Measurements from ENCODE around the gene GPC3.

GPC3 gene

GRCh38 chrX:133607419-133608348 is 377.7 kb downstream of the GPC3 start:
- no peak overlapping the region for H3K9ac ChIP-seq (ENCODE audit: low read length)
- H3K4me3 ChIP-seq (ENCODE audit: low read length), result no peak overlapping the region
- no peaks in the 10 kb centered on the region for H3K9me3 ChIP-seq (ENCODE audit: control insufficient read depth, low read length)
- H3K27me3 ChIP-seq (ENCODE audit: control insufficient read depth, insufficient read depth, low read length), result no peaks in the 10 kb centered on the region
- peaks cover 9% of the 10 kb centered on the region for H3K4me1 ChIP-seq (ENCODE audit: control insufficient read depth, insufficient read depth, low read length)
- H3K36me3 ChIP-seq (ENCODE audit: control insufficient read depth, insufficient read depth, low read length), result no peaks in the 10 kb centered on the region

- H3K4me3 ChIP-seq (ENCODE audit: low read length), result no peak overlapping the region
- H3K36me3 ChIP-seq (ENCODE audit: control insufficient read depth, insufficient read depth, low read length), result no peaks in the 10 kb centered on the region
- H3K4me1 ChIP-seq (ENCODE audit: control insufficient read depth, insufficient read depth, low read length), result peaks cover 9% of the 10 kb centered on the region
- H3K9me3 ChIP-seq (ENCODE audit: control insufficient read depth, low read length), result no peaks in the 10 kb centered on the region
- no peak overlapping the region for H3K9ac ChIP-seq (ENCODE audit: low read length)
- H3K27me3 ChIP-seq (ENCODE audit: control insufficient read depth, insufficient read depth, low read length), result no peaks in the 10 kb centered on the region
Measured at GRCh38 chrX:133606990-133607389, 378.4 kb downstream of the GPC3 start.

GRCh38 chrX:133604801-133605200 is 380.6 kb downstream of the GPC3 start:
- Histone ChIP-seq H3K4me1 (ENCODE audit: control insufficient read depth, insufficient read depth, low read length) (peaks cover 9% of the 10 kb centered on the region), H3K9ac (ENCODE audit: low read length) (no peak overlapping the region), H3K27me3 (ENCODE audit: control insufficient read depth, insufficient read depth, low read length) (no peaks in the 10 kb centered on the region), H3K9me3 (ENCODE audit: control insufficient read depth, low read length) (no peaks in the 10 kb centered on the region), H3K36me3 (ENCODE audit: control insufficient read depth, insufficient read depth, low read length) (no peaks in the 10 kb centered on the region), H3K4me3 (ENCODE audit: low read length) (no peak overlapping the region)

DNA sequence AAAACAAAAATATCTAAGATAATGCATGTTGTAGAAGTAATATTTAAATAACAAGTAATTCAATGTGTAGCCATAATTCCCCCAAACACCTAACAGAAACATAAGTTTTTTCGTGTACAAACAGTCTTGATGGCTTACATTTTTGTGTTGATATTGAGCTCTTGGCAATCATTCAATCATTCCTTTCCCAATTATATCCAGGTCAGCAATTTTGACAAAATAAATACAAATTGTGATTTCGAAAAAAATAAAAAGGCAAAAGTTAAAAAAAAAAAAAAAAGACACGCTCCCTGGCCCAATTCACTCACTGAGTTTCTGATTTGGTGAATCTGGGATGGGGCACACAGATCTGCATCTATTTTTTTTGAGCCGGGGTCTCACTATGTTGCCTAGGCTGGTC is 382.5 kb downstream of the GPC3 start:
- Histone ChIP-seq H3K9me3 (ENCODE audit: control insufficient read depth, low read length) (no peaks in the 10 kb centered on the region), H3K4me3 (ENCODE audit: low read length) (no peak overlapping the region), H3K4me1 (ENCODE audit: control insufficient read depth, insufficient read depth, low read length) (peaks cover 7% of the 10 kb centered on the region), H3K36me3 (ENCODE audit: control insufficient read depth, insufficient read depth, low read length) (no peaks in the 10 kb centered on the region), H3K27me3 (ENCODE audit: control insufficient read depth, insufficient read depth, low read length) (no peaks in the 10 kb centered on the region), H3K9ac (ENCODE audit: low read length) (no peak overlapping the region)

- no peak overlapping the region for H3K9ac ChIP-seq (ENCODE audit: low read length)
- H3K4me1 ChIP-seq (ENCODE audit: control insufficient read depth, insufficient read depth, low read length), result no peaks in the 10 kb centered on the region
- H3K9me3 ChIP-seq (ENCODE audit: control insufficient read depth, low read length), result no peaks in the 10 kb centered on the region
- H3K27me3 ChIP-seq (ENCODE audit: control insufficient read depth, insufficient read depth, low read length), result no peaks in the 10 kb centered on the region
- H3K4me3 ChIP-seq (ENCODE audit: low read length), result no peak overlapping the region
- no peaks in the 10 kb centered on the region for H3K36me3 ChIP-seq (ENCODE audit: control insufficient read depth, insufficient read depth, low read length)
Measured at GRCh38 chrX:133601116-133601515, 384.3 kb downstream of the GPC3 start.

DNA sequence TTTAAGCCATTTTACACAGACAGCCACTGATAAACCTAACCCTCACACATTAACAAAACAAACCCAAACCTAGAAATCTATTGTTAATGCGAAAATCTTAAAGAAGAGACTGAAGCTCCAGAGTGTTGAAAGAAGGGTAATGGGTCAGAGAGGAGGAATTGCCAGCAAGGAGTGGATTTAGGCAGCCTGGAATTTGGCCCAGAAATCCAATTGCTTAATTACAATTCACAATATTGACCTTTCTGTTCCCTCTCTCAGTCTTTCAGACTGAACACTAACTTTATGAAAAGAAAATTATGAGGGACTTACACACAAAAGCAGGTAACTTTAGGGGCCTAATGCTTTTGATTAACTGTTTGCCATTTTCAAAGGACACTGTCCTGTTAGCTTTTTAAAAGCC is 384.9 kb downstream of the GPC3 start:
- no peak overlapping the region for H3K9ac ChIP-seq (ENCODE audit: low read length)
- no peaks in the 10 kb centered on the region for H3K9me3 ChIP-seq (ENCODE audit: control insufficient read depth, low read length)
- no peak overlapping the region for H3K4me3 ChIP-seq (ENCODE audit: low read length)
- H3K36me3 ChIP-seq (ENCODE audit: control insufficient read depth, insufficient read depth, low read length), result no peaks in the 10 kb centered on the region
- no peaks in the 10 kb centered on the region for H3K4me1 ChIP-seq (ENCODE audit: control insufficient read depth, insufficient read depth, low read length)
- no peaks in the 10 kb centered on the region for H3K27me3 ChIP-seq (ENCODE audit: control insufficient read depth, insufficient read depth, low read length)

DNA sequence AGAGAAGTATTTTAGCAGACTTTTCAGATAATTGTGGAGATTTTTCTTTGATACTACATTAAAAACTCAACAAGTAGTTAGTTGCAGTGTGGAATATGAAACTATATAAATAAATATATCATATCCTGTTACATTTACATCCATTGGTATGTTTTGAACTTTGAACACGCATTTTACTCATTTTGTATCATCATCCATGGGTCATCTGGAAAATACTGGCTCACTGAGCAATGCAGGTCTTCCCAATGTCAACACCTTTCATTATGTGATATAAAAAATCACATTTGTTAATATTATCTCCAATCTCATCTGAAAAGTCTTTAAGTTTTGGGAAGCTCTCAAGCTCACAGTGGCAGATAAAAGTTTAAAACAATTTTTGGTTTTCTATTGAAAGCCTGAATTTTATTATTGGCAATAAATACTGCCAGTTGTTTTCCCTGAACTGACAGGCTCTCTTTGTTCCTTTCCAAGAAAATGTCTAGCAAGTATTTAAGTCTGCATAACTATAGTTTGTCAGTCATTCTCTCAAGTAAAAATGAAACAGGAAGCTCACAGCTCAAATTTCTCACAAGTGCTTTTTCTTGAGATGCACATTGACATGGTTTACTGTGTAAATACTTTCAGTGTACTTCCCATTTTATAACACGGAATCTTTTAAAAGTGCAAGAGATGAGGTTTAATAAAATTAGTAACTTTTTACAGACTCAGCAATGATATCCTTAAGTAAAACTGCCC is 386.6 kb downstream of the GPC3 start:
- H3K36me3 ChIP-seq (ENCODE audit: control insufficient read depth, insufficient read depth, low read length), result no peaks in the 10 kb centered on the region
- H3K4me3 ChIP-seq (ENCODE audit: low read length), result no peak overlapping the region
- no peaks in the 10 kb centered on the region for H3K9me3 ChIP-seq (ENCODE audit: control insufficient read depth, low read length)
- no peaks in the 10 kb centered on the region for H3K27me3 ChIP-seq (ENCODE audit: control insufficient read depth, insufficient read depth, low read length)
- no peak overlapping the region for H3K9ac ChIP-seq (ENCODE audit: low read length)
- no peaks in the 10 kb centered on the region for H3K4me1 ChIP-seq (ENCODE audit: control insufficient read depth, insufficient read depth, low read length)

DNA sequence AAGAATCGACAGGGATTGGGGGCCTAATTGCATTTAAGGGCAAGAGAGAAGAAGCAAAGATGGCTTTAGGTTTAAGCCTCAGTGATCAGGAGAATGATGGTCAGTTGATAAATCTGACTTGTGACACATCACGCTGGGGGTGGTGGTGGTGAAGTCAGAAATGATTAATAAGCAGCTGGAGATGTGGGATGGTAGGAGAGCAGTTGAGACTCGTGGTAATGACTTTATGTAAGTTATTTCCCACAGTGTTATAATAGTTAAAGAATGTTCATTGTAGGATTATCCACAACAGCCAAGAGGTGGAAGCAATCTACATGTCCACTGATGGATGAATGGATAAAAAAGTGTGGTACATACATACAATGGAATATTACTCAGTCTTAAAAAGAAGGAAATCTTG is 391.2 kb downstream of the GPC3 start:
- H3K36me3 ChIP-seq (ENCODE audit: control insufficient read depth, insufficient read depth, low read length), result no peaks in the 10 kb centered on the region
- H3K27me3 ChIP-seq (ENCODE audit: control insufficient read depth, insufficient read depth, low read length), result no peaks in the 10 kb centered on the region
- H3K9ac ChIP-seq (ENCODE audit: low read length), result no peak overlapping the region
- no peak overlapping the region for H3K4me3 ChIP-seq (ENCODE audit: low read length)
- no peaks in the 10 kb centered on the region for H3K4me1 ChIP-seq (ENCODE audit: control insufficient read depth, insufficient read depth, low read length)
- no peaks in the 10 kb centered on the region for H3K9me3 ChIP-seq (ENCODE audit: control insufficient read depth, low read length)

- Histone ChIP-seq H3K4me1 (ENCODE audit: control insufficient read depth, insufficient read depth, low read length) (no peaks in the 10 kb centered on the region), H3K36me3 (ENCODE audit: control insufficient read depth, insufficient read depth, low read length) (no peaks in the 10 kb centered on the region), H3K4me3 (ENCODE audit: low read length) (no peak overlapping the region), H3K9ac (ENCODE audit: low read length) (no peak overlapping the region), H3K9me3 (ENCODE audit: control insufficient read depth, low read length) (no peaks in the 10 kb centered on the region), H3K27me3 (ENCODE audit: control insufficient read depth, insufficient read depth, low read length) (no peaks in the 10 kb centered on the region)
Measured at GRCh38 chrX:133593531-133593930, 391.9 kb downstream of the GPC3 start.

GRCh38 chrX:133590703-133591505 is 394.5 kb downstream of the GPC3 start:
- Histone ChIP-seq H3K9ac (ENCODE audit: low read length) (no peak overlapping the region), H3K36me3 (ENCODE audit: control insufficient read depth, insufficient read depth, low read length) (no peaks in the 10 kb centered on the region), H3K27me3 (ENCODE audit: control insufficient read depth, insufficient read depth, low read length) (no peaks in the 10 kb centered on the region), H3K4me1 (ENCODE audit: control insufficient read depth, insufficient read depth, low read length) (no peaks in the 10 kb centered on the region), H3K4me3 (ENCODE audit: low read length) (no peak overlapping the region), H3K9me3 (ENCODE audit: control insufficient read depth, low read length) (no peaks in the 10 kb centered on the region)

DNA sequence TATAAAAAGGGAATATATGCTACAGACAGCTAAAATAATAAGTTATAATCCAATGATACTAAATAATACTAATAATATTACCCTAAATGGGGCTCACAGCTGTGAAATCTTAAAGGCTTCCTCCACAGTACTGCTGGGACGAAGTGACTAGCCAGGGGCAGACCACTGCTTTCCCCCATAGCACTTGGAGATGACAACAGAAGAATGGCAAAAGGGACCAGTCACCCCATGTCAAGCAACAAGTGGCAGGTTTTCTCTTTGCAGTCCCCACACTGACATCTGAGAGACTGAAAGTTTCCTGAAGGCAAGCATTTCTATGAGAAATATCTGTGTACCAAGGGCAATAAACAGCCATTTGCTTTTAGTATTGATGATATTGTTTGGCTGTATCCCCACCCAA is 396.6 kb downstream of the GPC3 start:
- Histone ChIP-seq H3K9ac (ENCODE audit: low read length) (no peak overlapping the region), H3K36me3 (ENCODE audit: control insufficient read depth, insufficient read depth, low read length) (no peaks in the 10 kb centered on the region), H3K4me1 (ENCODE audit: control insufficient read depth, insufficient read depth, low read length) (no peaks in the 10 kb centered on the region), H3K27me3 (ENCODE audit: control insufficient read depth, insufficient read depth, low read length) (no peaks in the 10 kb centered on the region), H3K9me3 (ENCODE audit: control insufficient read depth, low read length) (no peaks in the 10 kb centered on the region), H3K4me3 (ENCODE audit: low read length) (no peak overlapping the region)

DNA sequence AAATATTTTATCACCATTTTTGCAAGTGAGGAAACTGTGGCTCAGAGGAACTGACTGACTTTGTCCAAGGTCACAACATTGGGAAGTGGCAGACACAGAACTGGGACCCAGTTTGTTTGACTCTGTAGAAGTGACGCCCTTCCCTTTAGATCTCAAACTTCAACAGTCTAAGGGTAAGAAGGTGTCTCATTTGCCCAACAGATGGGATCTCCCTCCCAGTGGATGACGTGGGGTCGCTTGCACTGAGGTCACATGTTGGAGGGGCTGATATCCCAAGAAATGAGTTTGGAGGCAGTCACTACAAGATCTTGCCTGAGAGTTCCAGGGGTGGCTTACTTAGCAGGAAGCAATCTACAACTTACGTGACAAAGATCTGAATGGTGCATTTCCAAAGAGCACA is 397.6 kb downstream of the GPC3 start:
- no peaks in the 10 kb centered on the region for H3K36me3 ChIP-seq (ENCODE audit: control insufficient read depth, insufficient read depth, low read length)
- H3K9ac ChIP-seq (ENCODE audit: low read length), result no peak overlapping the region
- H3K9me3 ChIP-seq (ENCODE audit: control insufficient read depth, low read length), result no peaks in the 10 kb centered on the region
- H3K4me1 ChIP-seq (ENCODE audit: control insufficient read depth, insufficient read depth, low read length), result no peaks in the 10 kb centered on the region
- no peak overlapping the region for H3K4me3 ChIP-seq (ENCODE audit: low read length)
- no peaks in the 10 kb centered on the region for H3K27me3 ChIP-seq (ENCODE audit: control insufficient read depth, insufficient read depth, low read length)

All from mucosa of stomach (tissue), 1 donor.